Measurements from ENCODE around the gene CTSL.

Gene CTSL

DNA sequence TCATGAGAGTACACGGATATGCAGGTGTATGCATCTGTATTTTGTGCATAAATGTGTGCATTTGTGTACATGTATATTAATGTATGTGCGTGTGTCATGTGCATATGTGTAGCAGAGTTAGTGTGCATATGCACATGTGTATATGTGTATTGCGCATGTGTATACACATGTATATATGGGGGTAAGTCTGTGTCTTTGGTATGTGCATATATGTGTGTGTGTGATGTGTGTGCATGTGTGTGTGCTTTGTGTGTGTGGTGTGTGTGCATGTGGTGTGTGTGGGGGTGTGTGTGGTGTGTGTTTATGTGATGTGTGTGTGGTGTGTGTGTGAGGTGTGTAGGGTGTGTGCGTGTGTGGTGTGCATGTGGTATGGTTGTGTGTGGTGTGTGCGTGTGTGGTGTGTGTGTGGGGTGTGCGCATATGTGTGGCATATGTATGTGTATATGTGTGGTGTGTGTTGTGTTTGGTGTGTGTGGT is 13.1 kb upstream of the CTSL start:
- H3K4me1 Mint-ChIP-seq: peaks cover 31% of the 10 kb centered on the region

DNA sequence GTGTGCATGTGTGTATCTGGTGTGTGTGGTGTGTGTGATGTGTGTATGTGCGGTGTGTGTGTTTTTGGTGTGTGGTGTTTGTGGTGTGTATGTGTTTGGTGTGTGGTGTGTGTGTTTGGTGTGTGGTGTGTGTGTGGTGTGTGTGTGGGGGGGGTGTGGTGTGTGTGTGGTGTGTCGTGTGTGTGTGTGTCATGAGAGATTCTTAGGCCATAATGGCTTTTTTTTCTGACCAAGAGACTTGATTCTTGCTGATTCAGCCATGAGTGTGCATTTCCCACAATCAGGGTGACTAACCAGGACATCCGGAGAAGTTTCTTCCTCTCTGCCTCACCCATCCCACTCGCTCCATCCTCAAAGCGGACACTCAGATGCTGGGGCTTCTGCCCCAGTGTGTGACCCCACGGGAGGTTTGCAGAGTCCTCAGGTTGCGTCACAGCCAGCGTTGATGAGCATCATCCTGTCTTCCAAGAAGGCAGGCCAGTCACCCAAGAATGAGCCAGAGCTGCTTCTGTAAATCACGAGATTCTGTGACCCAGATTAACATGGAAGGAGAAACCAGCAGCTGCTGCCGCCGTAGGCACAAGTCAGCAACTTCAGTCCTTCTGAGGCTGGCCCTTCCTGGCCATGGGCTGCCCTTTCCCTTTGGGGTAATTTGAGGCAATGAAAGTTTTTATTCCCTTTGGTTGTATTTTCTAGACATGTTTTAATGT is 12.5 kb upstream of the CTSL start:
- TF ChIP-seq, protein P1, sequence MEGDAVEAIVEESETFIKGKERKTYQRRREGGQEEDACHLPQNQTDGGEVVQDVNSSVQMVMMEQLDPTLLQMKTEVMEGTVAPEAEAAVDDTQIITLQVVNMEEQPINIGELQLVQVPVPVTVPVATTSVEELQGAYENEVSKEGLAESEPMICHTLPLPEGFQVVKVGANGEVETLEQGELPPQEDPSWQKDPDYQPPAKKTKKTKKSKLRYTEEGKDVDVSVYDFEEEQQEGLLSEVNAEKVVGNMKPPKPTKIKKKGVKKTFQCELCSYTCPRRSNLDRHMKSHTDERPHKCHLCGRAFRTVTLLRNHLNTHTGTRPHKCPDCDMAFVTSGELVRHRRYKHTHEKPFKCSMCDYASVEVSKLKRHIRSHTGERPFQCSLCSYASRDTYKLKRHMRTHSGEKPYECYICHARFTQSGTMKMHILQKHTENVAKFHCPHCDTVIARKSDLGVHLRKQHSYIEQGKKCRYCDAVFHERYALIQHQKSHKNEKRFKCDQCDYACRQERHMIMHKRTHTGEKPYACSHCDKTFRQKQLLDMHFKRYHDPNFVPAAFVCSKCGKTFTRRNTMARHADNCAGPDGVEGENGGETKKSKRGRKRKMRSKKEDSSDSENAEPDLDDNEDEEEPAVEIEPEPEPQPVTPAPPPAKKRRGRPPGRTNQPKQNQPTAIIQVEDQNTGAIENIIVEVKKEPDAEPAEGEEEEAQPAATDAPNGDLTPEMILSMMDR (IDR thresholded peaks at IDR 0.05; ENCODE audit: unreplicated experiment in 3 of 3): no peak
- Mint-ChIP-seq H3K27ac (peak overlapping the region; percentile 34 to 80 (median 66)), H3K9me3 (no peaks in the 10 kb centered on the region), H3K36me3 (ENCODE audit: low read depth) (peaks cover 4% of the 10 kb centered on the region), H3K27me3 (ENCODE audit: low read depth) (peaks cover 3% of the 10 kb centered on the region), H3K4me1 (peaks cover 29% of the 10 kb centered on the region), H3K4me3 (peak overlapping the region in 1 of 3 experiments; percentile 24)

More for the DNA sequence above, 13.1 kb upstream of the CTSL start:
- TF ChIP-seq, protein P1 (IDR thresholded peaks at IDR 0.05; ENCODE audit: unreplicated experiment in 3 of 3): no peak
- Mint-ChIP-seq H3K27me3 (ENCODE audit: low read depth) (no peaks in the 10 kb centered on the region), H3K36me3 (ENCODE audit: low read depth) (peaks cover 8% of the 10 kb centered on the region), H3K4me3 (no peak overlapping the region), H3K27ac (peak overlapping the region; percentile 34 to 80 (median 66)), H3K9me3 (no peaks in the 10 kb centered on the region)

DNA sequence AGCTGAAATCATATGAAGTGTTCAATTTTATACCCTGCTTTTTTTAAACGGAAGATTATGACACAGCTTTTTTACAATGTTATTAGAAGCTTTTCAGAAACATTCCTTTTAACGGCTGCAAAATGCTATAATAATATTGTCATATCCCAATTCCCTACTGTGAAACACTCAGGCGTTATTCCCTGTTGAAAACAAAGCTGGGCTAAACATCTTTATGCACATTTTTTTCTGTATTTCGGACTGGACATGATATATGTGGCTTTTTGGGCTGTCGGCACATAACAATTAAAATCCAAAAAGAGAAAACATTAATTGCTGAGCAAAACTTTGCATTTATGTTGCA is 12.0 kb upstream of the CTSL start:
- Mint-ChIP-seq H3K27ac (peak overlapping the region; percentile 34 to 80 (median 66)), H3K9me3 (no peaks in the 10 kb centered on the region), H3K36me3 (ENCODE audit: low read depth) (no peaks in the 10 kb centered on the region), H3K4me3 (no peak overlapping the region), H3K27me3 (ENCODE audit: low read depth) (peaks cover 3% of the 10 kb centered on the region), H3K4me1 (peaks cover 29% of the 10 kb centered on the region)
- TF ChIP-seq, protein P1 (IDR thresholded peaks at IDR 0.05; ENCODE audit: unreplicated experiment in 3 of 3): no peak

DNA sequence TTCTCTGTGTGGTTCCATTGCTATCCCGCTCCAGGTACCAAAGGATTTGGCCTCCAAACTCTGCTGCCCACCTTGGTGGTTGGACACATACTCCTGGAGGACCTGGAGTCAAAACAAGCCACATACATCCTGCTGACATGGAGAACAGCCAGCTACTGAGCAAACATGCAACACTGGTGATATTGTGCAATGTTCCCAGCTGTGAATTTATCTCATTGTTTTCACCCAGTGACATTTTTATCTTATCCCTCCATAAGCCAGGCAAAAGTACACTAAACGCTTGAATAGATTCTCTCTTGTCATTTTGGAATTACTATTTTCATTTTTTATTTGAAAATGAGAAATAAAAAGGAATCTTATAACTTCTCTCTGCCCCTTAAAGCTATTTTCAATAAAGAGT is 11.1 kb upstream of the CTSL start:
- H3K36me3 Mint-ChIP-seq (ENCODE audit: low read depth): no peaks in the 10 kb centered on the region
- H3K9me3 Mint-ChIP-seq: no peaks in the 10 kb centered on the region
- H3K27ac Mint-ChIP-seq: peak overlapping the region in 2 of 3 experiments; percentile 67 to 85
- H3K4me3 Mint-ChIP-seq: no peak overlapping the region
- peaks cover 29% of the 10 kb centered on the region for H3K4me1 Mint-ChIP-seq
- TF ChIP-seq, protein P1 (IDR thresholded peaks at IDR 0.05; ENCODE audit: unreplicated experiment in 3 of 3): no peak
- peaks cover 3% of the 10 kb centered on the region for H3K27me3 Mint-ChIP-seq (ENCODE audit: low read depth)

DNA sequence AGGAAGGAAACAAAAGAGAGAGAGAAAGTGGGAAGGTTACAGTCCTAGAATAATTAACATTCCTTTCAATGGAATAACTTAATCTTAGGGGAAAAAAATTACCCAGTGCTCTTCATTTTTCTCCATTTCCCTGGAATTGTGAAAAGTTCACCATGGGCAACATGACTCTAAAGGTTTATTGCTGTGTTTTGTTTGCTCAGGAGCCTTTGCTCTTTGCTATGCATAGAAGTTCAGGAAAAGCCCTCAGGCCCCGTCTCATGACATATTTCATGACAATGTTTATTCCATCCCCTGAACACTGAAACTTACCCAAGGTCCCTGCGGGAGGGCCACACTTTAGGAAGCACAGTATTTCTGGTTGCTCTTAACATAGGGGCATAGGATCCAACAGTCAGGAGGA is 9.8 kb upstream of the CTSL start:
- Mint-ChIP-seq H3K27ac (peak overlapping the region in 2 of 3 experiments; percentile 53 to 85), H3K4me3 (no peak overlapping the region), H3K36me3 (ENCODE audit: low read depth) (no peaks in the 10 kb centered on the region), H3K9me3 (no peaks in the 10 kb centered on the region), H3K27me3 (ENCODE audit: low read depth) (peaks cover 3% of the 10 kb centered on the region), H3K4me1 (peaks cover 29% of the 10 kb centered on the region)
- TF ChIP-seq, protein P1 (IDR thresholded peaks at IDR 0.05; ENCODE audit: unreplicated experiment in 3 of 3): no peak

DNA sequence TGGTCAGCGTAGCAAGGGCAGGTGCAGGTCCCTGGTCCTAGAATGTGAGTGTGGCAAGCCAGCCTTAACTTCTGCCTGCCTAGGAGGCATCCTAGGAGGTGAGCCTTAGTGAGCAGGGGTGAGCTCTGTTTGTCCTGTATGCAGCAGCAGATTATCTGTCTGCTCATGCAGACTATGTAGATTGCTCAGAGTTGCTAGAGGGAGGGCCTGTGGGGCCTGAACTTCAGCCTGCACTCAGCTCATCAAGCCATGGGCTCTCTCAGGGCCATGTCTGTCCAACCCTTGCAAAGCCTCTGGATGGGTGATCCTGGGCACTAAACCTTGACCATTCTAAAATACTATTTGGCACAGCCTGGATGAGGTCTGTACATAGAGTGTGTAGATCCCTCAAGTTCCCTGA is 8.5 kb upstream of the CTSL start:
- no peaks in the 10 kb centered on the region for H3K36me3 Mint-ChIP-seq (ENCODE audit: low read depth)
- no peak overlapping the region for H3K27ac Mint-ChIP-seq

More for the DNA sequence above, 8.5 kb upstream of the CTSL start:
- peaks cover 21% of the 10 kb centered on the region for H3K4me1 Mint-ChIP-seq
- peaks cover 3% of the 10 kb centered on the region for H3K27me3 Mint-ChIP-seq (ENCODE audit: low read depth)
- TF ChIP-seq, protein P1 (IDR thresholded peaks at IDR 0.05; ENCODE audit: unreplicated experiment in 3 of 3): no peak
- H3K9me3 Mint-ChIP-seq: no peaks in the 10 kb centered on the region
- H3K4me3 Mint-ChIP-seq: no peak overlapping the region
